Activated CD8-positive, alpha-beta memory T cell treated with anti-CD3 and anti-CD28 coated beads, Interleukin-2, amount 50 U/mL, for 24 hours (primary cell): ENCODE data around the gene FH.
A peak's percentile ranks its signal among the peaks of the same experiment; 100 is the strongest.

Experiments
- DNase-seq: peaks from one replicate; pipeline ENCODE4 v3.0.0-alpha.2; 2020; ENCODE audit errors: extremely low read depth

Gene FH

GRCh38 chr1:241519308-241520079, at the start of gene FH:
FH (minus strand) TSS chr1:241519755; CDS start chr1:241519722, 33 bp downstream.
- DNase-seq, result peak; percentile 85

GRCh38 chr1:241560849-241561187, 41.3 kb upstream of the FH start:
- no peak for DNase-seq

DNA sequence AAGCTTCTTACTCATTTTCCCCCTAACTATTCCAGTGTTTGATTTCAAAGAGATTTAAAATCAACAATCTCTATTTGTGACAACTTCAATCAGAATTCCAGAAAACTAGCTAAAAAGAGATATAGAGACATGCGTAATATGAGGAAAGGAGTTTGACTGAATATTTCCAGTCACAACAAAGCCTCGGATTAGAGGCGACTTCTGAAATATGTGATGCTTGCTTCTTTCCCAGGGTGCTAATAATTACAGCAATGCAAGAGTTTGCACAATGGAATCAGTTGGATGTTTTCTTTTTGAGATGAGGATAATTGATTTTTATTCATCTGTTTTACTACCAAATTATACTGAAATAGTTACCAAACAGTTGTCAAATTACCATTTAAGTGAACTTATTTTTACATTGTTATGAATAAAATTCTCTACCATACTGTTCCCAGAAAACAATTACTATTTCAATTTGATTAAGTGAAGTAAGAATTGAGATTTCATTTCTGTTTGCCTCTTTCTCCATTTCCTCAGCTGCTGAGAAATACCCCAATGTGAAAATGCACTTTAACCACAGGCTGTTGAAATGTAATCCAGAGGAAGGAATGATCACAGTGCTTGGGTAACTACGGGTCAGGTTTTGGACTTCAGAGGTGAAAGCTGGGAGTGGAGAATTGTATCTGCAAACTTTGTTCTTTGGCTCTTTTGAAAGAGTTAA, 40.7 kb upstream of the FH start:
- DNase-seq, result no peak

DNA sequence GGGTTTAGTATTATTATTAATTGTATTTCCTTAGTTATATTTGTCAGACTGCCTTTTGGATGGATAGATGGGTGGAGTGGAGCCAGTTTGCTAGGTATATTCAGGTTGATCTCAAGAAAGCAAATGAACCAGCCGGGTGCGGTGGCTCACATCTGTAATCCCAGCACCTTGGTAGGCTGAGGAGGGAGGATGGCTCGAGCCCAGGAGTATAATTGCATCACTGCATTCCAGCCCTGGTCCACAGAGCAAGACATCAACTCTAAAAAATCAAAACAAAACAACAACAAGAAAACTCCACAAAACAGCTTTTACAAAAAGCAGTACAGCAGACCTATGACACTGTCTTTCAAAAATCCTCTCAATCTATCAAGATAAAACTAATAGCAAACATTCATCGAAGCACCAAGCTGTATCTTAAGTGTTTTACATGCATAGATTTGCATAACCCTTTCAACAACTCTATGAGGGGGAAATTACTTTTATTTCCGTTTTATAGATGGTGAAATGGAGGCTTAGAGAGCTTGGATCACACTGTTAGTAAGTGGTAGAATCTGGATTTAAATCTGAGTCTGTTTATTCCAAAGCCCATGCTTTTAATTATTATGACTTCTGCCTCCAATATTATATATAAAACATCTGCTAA, 38.1 kb upstream of the FH start:
- no peak for DNase-seq

DNA sequence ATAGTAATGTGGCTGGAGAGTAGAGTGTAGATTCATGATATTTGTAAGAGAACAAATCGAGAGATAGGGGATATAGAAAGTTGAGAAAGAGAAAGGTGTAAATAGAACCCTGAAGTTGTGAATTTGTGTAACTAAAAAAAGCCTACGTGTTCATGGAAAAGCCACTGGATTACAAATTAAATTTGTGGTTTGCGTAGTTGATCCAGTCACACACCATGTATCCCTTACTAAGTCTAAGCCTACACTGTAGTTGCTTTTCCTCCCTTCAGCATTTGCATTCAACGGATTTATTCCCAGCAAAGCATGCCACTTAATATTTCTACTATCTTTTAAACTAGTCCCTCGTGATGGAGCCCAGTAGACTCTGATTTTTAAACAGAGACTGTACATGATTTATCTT, 37.5 kb upstream of the FH start:
- no peak for DNase-seq

GRCh38 chr1:241555526-241555925, 36.0 kb upstream of the FH start:
- no peak for DNase-seq

DNA sequence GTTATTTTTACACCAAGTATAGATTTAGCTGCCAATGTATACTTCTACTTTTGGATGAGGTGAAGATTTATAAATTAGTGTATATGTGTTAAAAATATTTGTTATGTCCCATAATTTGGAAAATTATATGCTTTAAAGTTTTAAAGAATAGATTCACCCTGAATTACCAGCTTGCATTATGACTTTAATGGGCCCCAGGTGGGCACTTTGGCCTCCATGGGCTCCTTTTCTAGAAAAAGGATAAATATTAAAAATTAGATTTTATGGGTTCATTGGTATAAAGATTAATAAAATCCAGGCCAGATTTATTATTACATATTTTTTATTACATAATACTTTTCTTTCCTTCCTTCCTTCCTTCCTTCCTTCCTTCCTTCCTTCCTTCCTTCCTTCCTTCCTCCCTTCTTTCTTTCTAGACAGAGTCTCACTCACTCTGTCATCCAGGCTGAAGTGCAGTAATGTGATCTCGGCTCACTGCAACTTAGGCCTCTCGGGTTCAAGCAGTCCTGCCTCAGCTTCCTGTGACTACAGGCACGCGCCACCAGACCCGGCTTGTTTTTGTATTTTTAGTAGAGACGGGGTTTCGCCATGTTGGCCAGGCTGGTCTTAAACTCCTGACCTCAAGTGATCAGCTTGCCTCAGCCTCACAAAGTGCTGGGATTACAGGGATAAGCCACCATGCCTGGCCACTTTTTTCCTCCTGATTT, 34.5 kb upstream of the FH start:
- DNase-seq, result no peak

DNA sequence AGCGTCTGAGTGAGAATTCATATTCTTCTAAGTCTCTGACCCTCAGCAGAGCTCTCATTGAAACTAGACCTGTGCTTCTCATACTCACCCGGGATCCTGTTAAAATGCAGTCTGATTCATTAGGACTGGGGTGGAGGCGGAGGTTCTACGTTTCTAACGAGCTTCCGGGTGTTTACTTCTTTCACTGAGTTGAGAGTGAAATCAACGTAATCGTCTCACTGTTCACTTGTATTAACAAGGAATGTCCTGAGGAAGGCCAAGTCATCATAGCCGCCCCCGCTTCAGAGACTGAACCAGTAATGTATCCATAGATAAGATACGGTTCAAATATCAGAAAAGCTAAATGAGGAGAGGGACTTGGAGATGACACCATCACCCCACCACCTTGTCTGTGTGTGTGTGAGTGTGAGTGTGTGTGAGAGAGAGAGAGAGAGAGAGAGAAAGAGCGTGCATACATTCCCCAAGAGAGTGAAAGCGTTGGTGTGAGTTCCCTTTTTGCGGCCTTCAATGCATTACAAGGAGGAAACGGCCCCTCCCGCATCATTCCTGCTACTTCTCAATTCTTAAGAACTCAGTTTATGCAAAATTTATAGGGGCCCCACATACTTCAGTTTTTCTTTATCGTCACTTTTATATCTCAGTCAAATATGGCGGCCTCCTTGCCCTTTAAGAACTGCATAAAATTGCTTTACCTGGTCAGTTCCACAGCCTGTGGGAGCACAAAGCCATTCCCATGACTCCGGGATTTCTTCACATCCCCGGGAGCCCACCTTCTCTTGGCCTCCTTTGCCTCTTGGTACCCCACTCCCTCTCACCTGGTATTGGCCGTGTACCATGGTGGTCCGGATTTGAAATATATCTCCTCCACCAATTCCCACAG, 32.4 kb upstream of the FH start:
- no peak for DNase-seq

- DNase-seq, result no peak
These were observed 30.8 kb upstream of the FH start for GRCh38 chr1:241550318-241550717.

- DNase-seq, result no peak
These were observed 28.5 kb upstream of the FH start for GRCh38 chr1:241548008-241548407.

- no peak for DNase-seq
These were observed 22.8 kb upstream of the FH start for GRCh38 chr1:241542199-241542907.

DNA sequence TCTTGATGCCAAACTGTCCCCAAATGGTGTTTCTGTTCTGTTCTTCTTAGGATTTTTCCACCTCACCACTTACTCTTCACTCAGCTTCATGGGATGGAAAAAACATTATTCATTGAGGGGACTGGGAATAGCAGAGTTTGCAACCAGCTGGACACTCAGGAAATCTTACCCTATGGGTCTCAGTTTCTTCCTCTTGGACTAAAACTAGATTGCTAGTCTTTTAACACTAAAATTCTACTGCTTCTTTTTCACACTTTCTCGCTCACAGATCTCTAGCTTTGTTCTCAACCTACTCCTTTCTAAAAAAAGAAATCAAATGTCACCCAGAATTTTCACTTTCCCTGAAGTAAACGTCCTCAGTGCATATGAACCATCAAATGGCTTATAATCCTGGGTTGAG, 17.4 kb upstream of the FH start:
- DNase-seq, result no peak

GRCh38 chr1:241536304-241536703, 16.7 kb upstream of the FH start:
- DNase-seq, result no peak

DNA sequence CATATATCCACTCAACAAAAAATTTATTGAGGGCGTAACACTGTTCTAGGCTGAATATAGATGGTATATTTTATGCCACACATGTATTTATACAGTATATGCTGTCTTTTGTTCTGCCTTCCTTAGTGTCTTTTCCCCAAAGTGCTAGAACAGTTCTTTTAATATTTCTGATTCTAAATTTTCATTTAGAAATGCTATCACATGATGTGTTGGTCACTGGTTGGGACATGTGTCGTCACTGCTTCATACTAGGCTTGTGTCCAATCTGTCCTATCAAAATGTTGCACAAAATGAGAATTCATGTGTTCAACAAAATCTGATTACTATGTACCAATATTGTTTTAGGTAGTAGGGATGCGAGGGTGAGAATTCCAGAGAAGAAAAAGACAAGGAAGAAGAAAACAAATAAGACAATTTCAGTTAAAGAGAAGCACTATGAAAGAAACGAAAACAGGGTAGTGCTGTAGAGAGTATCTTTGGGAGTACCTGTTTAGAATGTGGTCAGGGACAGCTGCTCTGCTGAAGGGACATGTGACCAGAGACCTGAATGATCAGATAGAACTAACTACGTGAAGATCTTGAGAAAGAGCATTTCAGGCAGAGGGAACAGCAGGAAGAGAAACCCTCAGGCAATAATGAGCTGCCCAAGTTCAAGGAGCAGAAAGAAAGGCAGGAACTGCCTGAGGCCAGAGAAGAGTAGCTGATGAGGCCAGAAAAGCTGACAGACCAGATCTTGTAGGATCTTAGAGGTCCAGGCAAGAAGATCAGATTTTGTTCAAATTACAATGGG, 14.0 kb upstream of the FH start:
- DNase-seq, result no peak

- DNase-seq, result no peak
These were observed 13.3 kb upstream of the FH start for GRCh38 chr1:241532864-241533263.

- no peak for DNase-seq
These were observed 12.6 kb upstream of the FH start, which contains the start of gene KMO for GRCh38 chr1:241532162-241532531. KMO (plus strand) TSS chr1:241532378; CDS start chr1:241532445, 67 bp downstream.

DNA sequence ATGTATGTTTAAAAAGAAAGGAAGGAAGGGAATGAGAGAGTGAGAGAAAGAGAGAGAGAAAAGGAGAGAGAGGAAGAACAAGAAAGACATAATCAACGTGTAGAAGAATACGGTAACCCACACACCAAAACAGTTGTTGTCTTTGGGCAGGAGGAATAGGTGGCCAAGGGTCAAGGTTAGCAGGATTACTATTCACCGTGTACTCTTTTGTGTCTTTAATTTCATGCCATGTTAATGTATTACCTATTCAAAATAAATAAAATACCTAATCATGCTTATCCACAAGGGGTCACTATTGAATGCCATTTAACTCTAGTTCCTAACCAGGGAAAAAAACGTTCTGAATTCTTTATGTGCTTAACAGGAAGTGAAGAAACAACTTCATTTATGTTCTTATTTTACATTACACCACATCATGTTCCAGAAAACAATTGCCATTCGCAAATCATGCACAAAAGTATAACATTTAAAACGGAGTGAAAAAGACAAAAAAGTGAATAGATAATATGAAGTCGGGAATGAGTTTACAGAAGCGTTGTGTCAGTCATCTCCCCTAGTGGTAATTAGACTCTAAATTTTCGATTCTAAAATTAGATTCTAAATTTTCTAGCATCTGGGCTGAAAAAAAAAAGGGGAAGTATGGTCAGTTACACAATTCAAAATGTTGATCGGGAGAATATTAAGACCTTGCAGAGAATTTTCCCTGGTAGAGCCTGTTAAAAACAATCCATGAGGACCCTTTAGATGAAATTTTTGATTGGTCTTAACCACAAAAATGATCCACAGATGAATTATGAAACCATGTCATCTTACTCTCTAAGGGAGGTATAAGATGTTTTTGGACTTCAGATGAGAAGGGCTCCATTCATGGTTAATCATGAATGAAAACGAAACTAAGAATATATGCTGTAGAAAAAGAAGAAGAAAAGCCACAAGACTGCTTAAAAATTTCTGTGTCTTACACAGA, 11.9 kb upstream of the FH start:
- no peak for DNase-seq

- no peak for DNase-seq
These were observed 7.6 kb upstream of the FH start for GRCh38 chr1:241527146-241527545.

- DNase-seq, result no peak
These were observed 5.5 kb upstream of the FH start for GRCh38 chr1:241525026-241525425.
